Measurements from ENCODE around the gene PHACTR1.

Gene PHACTR1

DNA sequence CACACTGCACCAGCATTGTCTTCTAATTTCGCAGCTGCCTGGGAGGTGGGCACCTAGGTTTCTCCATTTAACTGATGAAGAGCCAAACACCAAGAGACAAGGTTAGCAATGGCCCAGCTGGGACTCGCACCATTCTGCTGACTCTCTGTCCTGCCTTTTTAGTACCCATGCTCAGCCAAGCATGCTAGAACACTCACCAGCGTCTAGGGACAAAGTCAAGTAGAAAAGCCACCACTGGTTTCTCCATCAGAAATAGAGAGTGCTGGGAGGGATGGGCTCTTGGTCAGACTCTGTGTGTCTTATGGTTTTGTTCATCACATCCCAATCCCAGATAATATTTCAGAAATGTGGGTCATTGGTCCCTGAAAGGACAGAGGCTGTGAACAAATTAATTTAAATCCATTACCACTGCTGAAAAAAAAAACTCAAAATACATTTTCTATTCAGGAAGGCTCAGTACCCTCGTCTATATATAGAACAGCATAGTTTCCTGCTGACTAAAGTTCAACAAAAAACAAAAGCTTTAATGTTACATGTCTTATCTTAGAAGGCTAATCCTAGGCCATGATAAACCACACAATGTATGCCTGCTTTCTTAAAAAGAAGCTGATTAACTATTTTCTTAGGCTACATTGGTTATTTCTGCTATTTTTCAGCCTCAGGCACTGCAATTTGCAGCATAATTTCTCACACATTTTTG is 500.8 kb downstream of the PHACTR1 start:
- no peak overlapping the region for H3K4me3 ChIP-seq (replicated peaks; ENCODE audit: low read depth, low read length)
- no peak for DNase-seq (ENCODE audit: extremely low read depth, low read depth)

GRCh38 chr6:13220266-13220665 is 503.7 kb downstream of the PHACTR1 start:
- no peak for TF ChIP-seq CTCF (IDR thresholded peaks at IDR 0.05; ENCODE audit: low read depth, low read length, missing control alignments)
- DNase-seq (ENCODE audit: extremely low read depth, low read depth), result no peak

More for the DNA sequence above, 500.8 kb downstream of the PHACTR1 start:
- no peak for TF ChIP-seq CTCF (IDR thresholded peaks at IDR 0.05; ENCODE audit: low read depth, low read length, missing control alignments)

DNA sequence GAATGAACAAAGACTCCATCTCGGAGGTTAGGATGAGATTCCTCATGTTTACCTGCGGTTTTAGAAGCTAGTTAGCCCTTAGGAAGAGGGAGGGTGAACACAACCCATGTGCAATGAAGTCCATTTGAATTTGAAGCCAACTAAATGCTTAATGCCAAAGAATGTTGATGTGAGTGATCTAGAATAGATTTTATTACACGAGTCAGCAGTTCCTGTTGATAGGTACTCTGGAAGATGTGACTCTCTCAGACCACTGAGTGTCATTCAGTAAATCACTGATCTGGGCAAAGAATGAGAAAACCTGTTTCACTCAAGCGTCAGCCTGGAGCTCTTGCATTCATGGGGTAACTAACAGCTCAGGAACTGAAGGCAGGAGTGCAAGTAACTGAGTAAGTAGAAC is 505.5 kb downstream of the PHACTR1 start:
- DNase-seq (ENCODE audit: extremely low read depth, low read depth), result no peak
- TF ChIP-seq CTCF (IDR thresholded peaks at IDR 0.05; ENCODE audit: low read depth, low read length, missing control alignments), result no peak
- no peak overlapping the region for H3K4me3 ChIP-seq (replicated peaks; ENCODE audit: low read depth, low read length)

More at GRCh38 chr6:13220266-13220665, 503.7 kb downstream of the PHACTR1 start:
- no peak overlapping the region for H3K4me3 ChIP-seq (replicated peaks; ENCODE audit: low read depth, low read length)

- TF ChIP-seq CTCF (IDR thresholded peaks at IDR 0.05; ENCODE audit: low read depth, low read length, missing control alignments), result no peak
- no peak overlapping the region for H3K4me3 ChIP-seq (replicated peaks; ENCODE audit: low read depth, low read length)
- DNase-seq (ENCODE audit: extremely low read depth, low read depth), result no peak
Measured at GRCh38 chr6:13226071-13226470, 509.5 kb downstream of the PHACTR1 start.

DNA sequence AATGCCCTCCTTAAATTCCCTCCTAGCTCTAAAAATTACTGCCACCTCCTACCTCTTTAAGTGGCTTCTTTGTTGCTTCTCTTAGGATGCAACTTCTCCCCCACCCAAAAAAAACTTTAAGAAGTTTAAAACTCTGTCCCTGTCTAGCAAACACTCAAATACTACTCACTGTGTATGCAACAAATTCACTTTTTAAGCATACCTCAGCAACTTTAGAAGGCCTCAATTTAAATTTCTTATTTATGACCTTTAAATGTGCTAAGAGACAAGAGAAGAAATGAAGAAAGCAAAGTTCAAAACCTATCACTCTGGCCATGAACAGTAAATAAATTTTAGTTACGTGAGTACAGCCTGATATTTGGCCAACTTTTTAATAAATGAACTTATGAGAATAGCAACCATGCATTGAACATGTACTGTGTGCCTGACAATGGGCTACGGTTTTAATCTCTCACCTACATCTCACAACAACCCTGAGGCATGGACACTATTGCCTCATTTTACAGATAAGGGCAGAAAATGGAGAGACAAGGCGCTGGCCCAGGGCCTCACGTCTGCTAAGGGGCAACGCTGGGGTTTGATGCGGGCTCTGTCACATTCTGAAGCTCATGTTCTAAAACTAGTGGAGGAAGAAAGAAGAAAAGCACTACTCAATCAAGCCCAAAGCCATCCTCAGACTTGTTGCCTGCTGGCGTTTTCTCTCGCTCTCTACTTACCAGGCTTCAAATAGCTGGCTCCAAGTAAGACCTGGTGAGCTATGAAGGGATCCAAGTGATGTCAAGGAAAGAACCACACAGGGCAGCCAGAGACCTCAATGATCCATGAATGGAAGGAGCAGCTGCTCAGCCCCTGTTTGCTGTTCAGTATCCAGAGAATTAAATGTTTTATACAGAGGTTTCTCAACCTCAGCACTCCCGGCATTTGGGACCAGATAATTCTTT is 512.0 kb downstream of the PHACTR1 start:
- no peak for DNase-seq (ENCODE audit: extremely low read depth, low read depth)
- TF ChIP-seq CTCF (IDR thresholded peaks at IDR 0.05; ENCODE audit: low read depth, low read length, missing control alignments), result no peak
- H3K4me3 ChIP-seq (replicated peaks; ENCODE audit: low read depth, low read length), result no peak overlapping the region

- TF ChIP-seq CTCF (IDR thresholded peaks at IDR 0.05; ENCODE audit: low read depth, low read length, missing control alignments), result peak; percentile 13
- H3K4me3 ChIP-seq (replicated peaks; ENCODE audit: low read depth, low read length), result no peak overlapping the region
- no peak for DNase-seq (ENCODE audit: extremely low read depth, low read depth)
Measured at GRCh38 chr6:13229205-13230085, 512.9 kb downstream of the PHACTR1 start.
